Tibial nerve (tissue), 4 donors: ENCODE data around the gene TMEM243. TPM values are rescaled to one million over a fixed set of nuclear protein-coding genes. Genes with fewer than 3 reads are reported as not detected.

Experiments
- DNase-seq, 2 donors: peaks; one replicate each; pipeline ENCODE4 v3.0.0-alpha.2; 2019; ENCODE audit warnings: low spot score in 2 of 2
- H3K27ac ChIP-seq, 4 donors: fragments of 200-600 bp; sonication (generic) in 3 of 4; one replicate each; pipeline ENCODE4 v1.5.1; 2017 to 2019; ENCODE audit warnings: mild to moderate bottlenecking in 1 of 4
- H3K27me3 ChIP-seq, 2 donors: fragments of 200-600 bp; sonication (generic) in 1 of 2; one replicate each; pipeline versions ENCODE4 v1.5.1 to v1.6.0; 2017 to 2019
- H3K36me3 ChIP-seq, 3 donors: fragments of 200-600 bp; sonication (generic); one replicate each; pipeline ENCODE4 v1.5.1; 2018 to 2019
- H3K4me1 ChIP-seq, 4 donors: fragments of 200-600 bp; sonication (generic) in 3 of 4; one replicate each; pipeline ENCODE4 v1.5.1; 2017 to 2019
- H3K4me3 ChIP-seq, 4 donors: fragments of 200-600 bp; sonication (generic) in 3 of 4; one replicate each; pipeline ENCODE4 v1.5.1; 2017 to 2019; ENCODE audit warnings: mild to moderate bottlenecking in 1 of 4, moderate library complexity in 1 of 4
- H3K9me3 ChIP-seq, 4 donors: fragments of 200-600 bp; sonication (generic) in 3 of 4; one replicate each; pipeline ENCODE4 v1.5.1; 2017 to 2019
- EP300 ChIP-seq, 2 donors: sonication (generic); formaldehyde crosslinking; IDR thresholded peaks; one replicate each; pipeline ENCODE4 v1.6.1; 2017; ENCODE audit warnings: antibody characterized with exemption in 2 of 2, mild to moderate bottlenecking in 1 of 2
- POLR2A ChIP-seq, 2 donors: fragments of 450-650 bp; IDR thresholded peaks; one replicate each; pipeline ENCODE4 v1.6.1; 2017; ENCODE audit warnings: antibody characterized with exemption in 2 of 2, mild to moderate bottlenecking in 2 of 2, moderate library complexity in 2 of 2
- WGBS, 2 donors: methylation state at CpG; one replicate each; pipeline ENCODE4 v1.1.5; 2018; 5-methylcytosine and 5-hydroxymethylcytosine counted together
- total RNA-seq, 4 donors: library from RNA; depleted of rRNA; stranded (reverse); fragments of >200 nt; gene quantifications; one replicate each; pipeline ENCODE4 v1.1.0, GENCODE V29; 2016
- TF ChIP-seq, protein P1 (sequence below), 5 experiments: fragments of 200-600 bp in 3 of 5; fragments of 450-650 bp in 2 of 5; sonication (generic) in 3 of 5; IDR thresholded peaks; one replicate each; pipeline ENCODE4 v1.5.1; 2016 to 2019; ENCODE audit warnings: antibody characterized with exemption in 5 of 5, mild to moderate bottlenecking in 3 of 5, moderate library complexity in 2 of 5

Gene TMEM243
- total RNA-seq, 4 donors from 2014 or later: 36.0 to 52.7 (median 42.5) TPM

- WGBS, 2 donors: 4 to 6% methylated on average over 13 of the region's 13 CpGs
- no peaks in the 10 kb centered on the region for H3K27me3 ChIP-seq
- TF ChIP-seq EP300 (IDR thresholded peaks at IDR 0.05) (no peak), POLR2A (IDR thresholded peaks at IDR 0.05) (no peak)
- TF ChIP-seq, protein P1, sequence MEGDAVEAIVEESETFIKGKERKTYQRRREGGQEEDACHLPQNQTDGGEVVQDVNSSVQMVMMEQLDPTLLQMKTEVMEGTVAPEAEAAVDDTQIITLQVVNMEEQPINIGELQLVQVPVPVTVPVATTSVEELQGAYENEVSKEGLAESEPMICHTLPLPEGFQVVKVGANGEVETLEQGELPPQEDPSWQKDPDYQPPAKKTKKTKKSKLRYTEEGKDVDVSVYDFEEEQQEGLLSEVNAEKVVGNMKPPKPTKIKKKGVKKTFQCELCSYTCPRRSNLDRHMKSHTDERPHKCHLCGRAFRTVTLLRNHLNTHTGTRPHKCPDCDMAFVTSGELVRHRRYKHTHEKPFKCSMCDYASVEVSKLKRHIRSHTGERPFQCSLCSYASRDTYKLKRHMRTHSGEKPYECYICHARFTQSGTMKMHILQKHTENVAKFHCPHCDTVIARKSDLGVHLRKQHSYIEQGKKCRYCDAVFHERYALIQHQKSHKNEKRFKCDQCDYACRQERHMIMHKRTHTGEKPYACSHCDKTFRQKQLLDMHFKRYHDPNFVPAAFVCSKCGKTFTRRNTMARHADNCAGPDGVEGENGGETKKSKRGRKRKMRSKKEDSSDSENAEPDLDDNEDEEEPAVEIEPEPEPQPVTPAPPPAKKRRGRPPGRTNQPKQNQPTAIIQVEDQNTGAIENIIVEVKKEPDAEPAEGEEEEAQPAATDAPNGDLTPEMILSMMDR (IDR thresholded peaks at IDR 0.05): no peak
Measured at GRCh38 chr7:87151729-87152111, 67.8 kb downstream of the TMEM243 start.

GRCh38 chr7:87151002-87151728 lies 68.4 kb downstream of the TMEM243 start:
- peak overlapping the region; percentile 66 to 89 (median 83) for H3K4me3 ChIP-seq
- no peak for DNase-seq
- no peaks in the 10 kb centered on the region for H3K27me3 ChIP-seq
- H3K9me3 ChIP-seq: no peaks in the 10 kb centered on the region
- peak overlapping the region; percentile 93 to 100 (median 98) for H3K27ac ChIP-seq
- H3K36me3 ChIP-seq: no peaks in the 10 kb centered on the region
- no peak for TF ChIP-seq POLR2A (IDR thresholded peaks at IDR 0.05)
- TF ChIP-seq, protein P1 (IDR thresholded peaks at IDR 0.05): no peak
- TF ChIP-seq EP300 (IDR thresholded peaks at IDR 0.05): no peak
- H3K4me1 ChIP-seq: peaks cover 0 to 39% (median 27%) of the 10 kb centered on the region in 4 donors
- 44 to 46% methylated on average over 9 of the region's 9 CpGs for WGBS, 2 donors

More at GRCh38 chr7:87151729-87152111, 67.8 kb downstream of the TMEM243 start:
- Histone ChIP-seq H3K4me3 (peak overlapping the region; percentile 66 to 89 (median 83)), H3K27ac (peak overlapping the region; percentile 93 to 100 (median 98)), H3K36me3 (no peaks in the 10 kb centered on the region), H3K4me1 (peaks cover 0 to 44% (median 30%) of the 10 kb centered on the region in 4 donors), H3K9me3 (no peaks in the 10 kb centered on the region)
- no peak for DNase-seq

GRCh38 chr7:87148332-87148955 lies 71.1 kb downstream of the TMEM243 start:
- H3K9me3 ChIP-seq: no peaks in the 10 kb centered on the region
- H3K4me1 ChIP-seq: peaks cover 0 to 12% (median 2%) of the 10 kb centered on the region in 4 donors
- TF ChIP-seq, protein P1 (IDR thresholded peaks at IDR 0.05): peak; percentile 32 to 42 (median 40)
- TF ChIP-seq EP300 (IDR thresholded peaks at IDR 0.05): no peak
- H3K36me3 ChIP-seq: no peaks in the 10 kb centered on the region
- WGBS, 2 donors: 26 to 42% methylated on average over 1 of the region's 1 CpG
- no peaks in the 10 kb centered on the region for H3K27me3 ChIP-seq
- no peak overlapping the region for H3K27ac ChIP-seq
- no peak for DNase-seq
- no peak overlapping the region for H3K4me3 ChIP-seq

DNA sequence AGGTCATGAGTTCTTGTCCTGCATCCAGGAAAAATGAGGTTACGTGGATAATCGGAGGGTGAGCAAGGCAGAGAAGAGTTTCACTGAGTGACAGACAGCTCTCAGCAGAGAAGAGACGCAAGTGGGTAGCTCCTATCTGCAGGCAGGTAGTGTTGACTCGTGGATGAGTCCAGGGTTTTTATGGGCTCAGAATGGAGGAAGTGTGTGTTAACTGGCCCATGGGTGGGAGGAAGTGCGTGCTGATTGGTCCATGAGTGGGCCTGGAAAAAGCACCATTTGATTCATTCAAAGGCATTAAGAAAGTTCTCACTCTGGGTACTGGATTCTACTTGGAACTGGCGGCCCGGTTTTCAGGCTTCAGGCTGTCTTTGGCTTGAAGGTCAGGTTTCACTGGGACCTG lies 72.0 kb downstream of the TMEM243 start:
- Histone ChIP-seq H3K9me3 (no peaks in the 10 kb centered on the region), H3K27ac (no peak overlapping the region), H3K4me1 (peaks cover 0 to 12% (median 2%) of the 10 kb centered on the region in 4 donors), H3K27me3 (no peaks in the 10 kb centered on the region), H3K36me3 (no peaks in the 10 kb centered on the region), H3K4me3 (no peak overlapping the region)
- TF ChIP-seq POLR2A (IDR thresholded peaks at IDR 0.05) (no peak), EP300 (IDR thresholded peaks at IDR 0.05) (no peak)
- TF ChIP-seq, protein P1 (IDR thresholded peaks at IDR 0.05): no peak
- WGBS, 2 donors: 87 to 90% methylated on average over 7 of the region's 7 CpGs
- no peak for DNase-seq
